Vagina (tissue), 2 donors: ENCODE data around the gene MGAT3. TPM values are rescaled to one million over a fixed set of nuclear protein-coding genes. Genes with fewer than 3 reads are reported as not detected.

Experiments used
- DNase-seq, 2 donors: peaks; one replicate each; pipeline ENCODE4 v3.0.0-alpha.2; 2017; ENCODE audit errors: extremely low spot score in 2 of 2
- H3K27ac ChIP-seq: fragments of 200-600 bp; sonication (generic); one replicate; pipeline ENCODE4 v1.5.1; 2019
- H3K27me3 ChIP-seq: fragments of 200-600 bp; sonication (generic); one replicate; pipeline ENCODE4 v1.5.1; 2019
- H3K36me3 ChIP-seq, 2 donors: fragments of 200-600 bp; sonication (generic); one replicate each; pipeline ENCODE4 v1.5.1; 2017 to 2019
- H3K4me1 ChIP-seq: fragments of 200-600 bp; sonication (generic); one replicate; pipeline ENCODE4 v1.5.1; 2019
- H3K4me3 ChIP-seq, 2 donors: fragments of 200-600 bp; sonication (generic); 1 replicate in 1 of 2; 2 replicates in 1 of 2; pipeline ENCODE4 v1.5.1; 2016 to 2019
- H3K9me3 ChIP-seq: fragments of 200-600 bp; sonication (generic); one replicate; pipeline ENCODE4 v1.5.1; 2019
- CTCF ChIP-seq, 3 experiments: fragments of 450-650 bp in 2 of 3; fragments of 200-600 bp in 1 of 3; sonication (generic) in 1 of 3; IDR thresholded peaks; one replicate each; pipeline ENCODE4 v1.5.1; 2017 to 2019; ENCODE audit warnings: antibody characterized with exemption in 3 of 3, mild to moderate bottlenecking in 2 of 3, moderate library complexity in 2 of 3
- POLR2A ChIP-seq, 2 donors: fragments of 450-650 bp; IDR thresholded peaks; one replicate each; pipeline ENCODE4 v1.6.1; 2017; ENCODE audit warnings: antibody characterized with exemption in 2 of 2, mild to moderate bottlenecking in 2 of 2, moderate library complexity in 2 of 2
- POLR2AphosphoS5 ChIP-seq, 2 donors: sonication (generic); formaldehyde crosslinking; IDR thresholded peaks; one replicate each; pipeline ENCODE4 v1.9.0; 2017; ENCODE audit warnings: antibody characterized with exemption in 2 of 2, mild to moderate bottlenecking in 2 of 2, low read depth in 1 of 2; ENCODE audit not compliant: insufficient read depth in 1 of 2
- intact Hi-C: fragments of 100-400 bp; cut with DNase I; formaldehyde crosslinking; loops from one replicate; pipeline ENCODE4 v1.15.1; 2023
- total RNA-seq: library from RNA; depleted of rRNA; stranded (reverse); fragments of >200 nt; gene quantifications from one replicate; pipeline ENCODE4 v1.2.3, GENCODE V29; 2016

Gene MGAT3
- total RNA-seq, 1 donor from 2014 or later: 0.98 TPM

- no peak for DNase-seq
- TF ChIP-seq CTCF (IDR thresholded peaks at IDR 0.05): no peak
- no peak for TF ChIP-seq POLR2AphosphoS5 (IDR thresholded peaks at IDR 0.05; ENCODE audit: insufficient read depth in 1 of 2, low read depth in 1 of 2)
- no peak for TF ChIP-seq POLR2A (IDR thresholded peaks at IDR 0.05)
- Histone ChIP-seq H3K27me3 (no peaks in the 10 kb centered on the region), H3K27ac (no peak overlapping the region), H3K4me1 (peaks cover 13% of the 10 kb centered on the region), H3K36me3 (no peaks in the 10 kb centered on the region), H3K9me3 (no peaks in the 10 kb centered on the region), H3K4me3 (peak overlapping the region; percentile 22 to 35)
- intact Hi-C loops: no loop called here
Observed at GRCh38 chr22:39437791-39438704, 18.8 kb upstream of the MGAT3 start.

- TF ChIP-seq POLR2AphosphoS5 (IDR thresholded peaks at IDR 0.05; ENCODE audit: insufficient read depth in 1 of 2, low read depth in 1 of 2) (no peak), POLR2A (IDR thresholded peaks at IDR 0.05) (no peak), CTCF (IDR thresholded peaks at IDR 0.05) (no peak)
- Histone ChIP-seq H3K4me3 (no peak overlapping the region), H3K27me3 (no peaks in the 10 kb centered on the region), H3K4me1 (peaks cover 13% of the 10 kb centered on the region), H3K9me3 (no peaks in the 10 kb centered on the region), H3K27ac (no peak overlapping the region), H3K36me3 (no peaks in the 10 kb centered on the region)
- DNase-seq: no peak
- intact Hi-C loops: no loop called here
Observed at GRCh38 chr22:39439170-39439569, 17.6 kb upstream of the MGAT3 start.

- no peak for DNase-seq
- Histone ChIP-seq H3K9me3 (no peaks in the 10 kb centered on the region), H3K27ac (no peak overlapping the region), H3K4me3 (no peak overlapping the region), H3K36me3 (no peaks in the 10 kb centered on the region), H3K4me1 (peaks cover 14% of the 10 kb centered on the region), H3K27me3 (no peaks in the 10 kb centered on the region)
- TF ChIP-seq CTCF (IDR thresholded peaks at IDR 0.05) (no peak), POLR2AphosphoS5 (IDR thresholded peaks at IDR 0.05; ENCODE audit: insufficient read depth in 1 of 2, low read depth in 1 of 2) (no peak), POLR2A (IDR thresholded peaks at IDR 0.05) (no peak)
- intact Hi-C loops: no loop called here
Observed at GRCh38 chr22:39443398-39443797, 13.4 kb upstream of the MGAT3 start.

GRCh38 chr22:39444247-39444800 lies 12.5 kb upstream of the MGAT3 start:
- TF ChIP-seq CTCF (IDR thresholded peaks at IDR 0.05) (no peak), POLR2A (IDR thresholded peaks at IDR 0.05) (no peak), POLR2AphosphoS5 (IDR thresholded peaks at IDR 0.05; ENCODE audit: insufficient read depth in 1 of 2, low read depth in 1 of 2) (no peak)
- intact Hi-C loops: no loop called here
- no peak overlapping the region for H3K4me3 ChIP-seq
- no peak for DNase-seq
- no peaks in the 10 kb centered on the region for H3K27me3 ChIP-seq
- H3K4me1 ChIP-seq: peaks cover 14% of the 10 kb centered on the region
- no peaks in the 10 kb centered on the region for H3K36me3 ChIP-seq
- no peaks in the 10 kb centered on the region for H3K9me3 ChIP-seq
- H3K27ac ChIP-seq: no peak overlapping the region
